GM12872 (cell line): Measurements from ENCODE around the gene C16orf86.
A peak's percentile ranks its signal among the peaks of the same experiment; 100 is the strongest.

Experiments
- CTCF ChIP-seq: IDR thresholded peaks from 3 replicates; pipeline ENCODE4 v1.5.1; 2011; ENCODE audit warnings: low read depth, mild to moderate bottlenecking, low read length, moderate library complexity; ENCODE audit not compliant: insufficient read depth

C16orf86 gene

GRCh38 chr16:67664871-67665270 is 1.7 kb upstream of the C16orf86 start:
- no peak for TF ChIP-seq CTCF

GRCh38 chr16:67665598-67665997 is 1.0 kb upstream of the C16orf86 start:
- TF ChIP-seq CTCF: no peak

DNA sequence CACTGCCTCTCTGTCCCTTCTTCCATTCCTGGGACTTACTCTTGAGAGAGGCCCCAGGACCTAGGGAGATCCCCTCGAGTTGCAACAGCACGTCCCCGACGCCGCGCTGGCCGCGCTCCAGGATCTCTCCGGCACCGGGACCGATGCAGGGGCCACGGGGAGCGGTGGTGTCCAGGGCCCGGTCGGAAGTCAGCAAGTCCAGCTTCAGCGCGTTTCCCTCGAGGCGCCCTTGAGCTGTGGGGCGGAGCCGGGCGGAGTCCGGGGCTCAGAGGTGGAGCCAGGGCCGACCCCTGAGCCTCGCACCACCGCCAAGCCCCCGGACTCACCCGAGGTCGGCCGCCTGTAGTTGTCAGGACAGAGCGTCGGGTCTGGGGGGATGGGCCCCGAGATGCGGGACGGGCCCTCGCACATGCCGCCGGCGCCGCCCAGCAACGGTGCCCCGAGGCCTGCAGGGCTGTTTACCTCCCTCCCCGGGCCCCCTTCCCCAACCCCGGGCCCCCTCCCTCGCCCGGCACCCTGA is 522 bp upstream of the C16orf86 start:
- TF ChIP-seq CTCF: no peak

DNA sequence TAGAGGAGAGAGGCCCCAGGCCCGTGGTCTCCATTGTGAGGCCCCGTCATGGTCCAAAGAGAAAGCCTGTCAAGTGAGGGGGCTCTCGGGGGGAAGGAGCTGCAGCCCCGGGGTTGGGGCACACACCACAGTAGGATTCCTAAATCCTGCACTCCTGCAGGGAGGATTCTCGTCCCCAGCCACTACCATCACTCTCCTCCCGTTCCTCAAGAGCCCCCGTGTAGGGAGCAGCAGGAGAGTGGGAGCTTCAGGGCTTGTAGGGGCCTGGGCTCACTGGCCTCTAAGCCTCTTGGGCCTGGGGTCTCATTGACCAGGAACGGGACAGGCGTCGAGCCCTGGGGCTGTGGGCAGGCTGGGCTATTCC is 821 bp downstream of the C16orf86 start:
- TF ChIP-seq CTCF: no peak

DNA sequence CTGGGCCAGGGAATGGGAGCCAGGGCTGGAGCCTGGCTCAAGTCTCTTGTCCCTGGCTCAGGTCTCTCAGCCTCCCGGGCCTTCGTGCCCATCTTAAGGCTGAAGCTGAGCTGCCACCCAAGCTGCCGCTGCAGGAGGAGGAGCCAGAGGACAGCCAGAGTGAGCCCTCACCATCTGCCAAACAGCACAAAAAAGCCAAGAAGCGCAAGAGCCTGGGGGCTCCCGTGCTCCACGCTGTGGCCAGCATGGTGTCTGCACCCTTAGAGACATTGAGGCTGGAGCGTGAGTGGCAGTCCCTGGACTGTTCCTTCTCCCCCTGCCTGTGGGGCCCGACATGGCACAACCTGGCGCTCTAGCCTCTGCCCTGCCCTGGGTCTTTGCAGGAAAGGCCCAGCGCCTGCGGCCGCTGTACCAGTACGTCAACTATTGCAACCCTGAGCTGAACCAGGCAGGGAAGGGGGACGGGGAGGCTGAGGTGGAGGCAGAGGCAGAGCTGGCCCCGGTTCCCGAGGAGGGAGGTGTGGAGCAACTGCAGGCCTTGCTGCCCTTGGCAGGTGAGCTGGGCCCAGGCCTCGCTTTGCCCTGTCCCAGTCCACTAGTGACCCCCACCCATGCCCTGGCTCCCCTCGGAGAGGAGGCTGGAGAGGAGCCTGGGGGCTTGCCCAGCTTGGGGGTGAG is 1.3 kb downstream of the C16orf86 start:
- TF ChIP-seq CTCF: peak; percentile 96

DNA sequence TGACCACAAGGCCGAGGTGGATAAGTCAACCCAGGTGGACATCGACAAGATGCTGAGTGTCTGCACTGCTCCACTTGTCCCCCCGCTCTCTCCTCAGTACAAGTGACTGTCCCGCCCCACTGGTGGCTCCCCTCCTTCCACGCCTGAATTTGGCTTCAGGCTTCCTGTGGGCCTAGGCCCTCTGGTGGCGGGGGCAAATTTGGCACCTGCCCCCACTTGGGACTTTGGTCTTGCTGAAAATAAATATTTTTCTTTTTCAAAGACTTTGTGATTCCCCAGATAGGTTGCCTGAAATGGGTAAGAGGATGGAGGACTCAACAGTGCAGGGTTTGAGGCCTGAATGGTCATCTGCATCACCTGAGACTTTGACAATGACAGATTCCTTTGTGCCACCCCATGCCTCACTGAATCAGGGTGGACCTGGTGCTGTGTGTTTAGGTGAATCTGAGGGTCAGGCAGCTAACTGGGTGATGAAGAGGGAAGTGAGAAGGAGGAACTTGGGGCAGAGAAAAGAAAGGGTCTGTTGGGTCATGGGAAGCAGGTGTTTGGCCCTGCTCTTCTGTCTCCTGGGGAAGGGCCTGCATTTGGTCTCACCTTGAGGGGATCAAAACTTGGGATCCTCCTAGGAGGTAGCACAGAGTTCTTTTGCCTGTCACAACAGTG is 2.0 kb downstream of the C16orf86 start:
- peak; percentile 47; the same call in 2 of the 3 replicates for TF ChIP-seq CTCF

- no peak for TF ChIP-seq CTCF
Measured at GRCh38 chr16:67669499-67670101, 3.0 kb downstream of the C16orf86 start.
